A172 (cell line): ENCODE data around the gene GSS. TPM values are rescaled to one million over a fixed set of nuclear protein-coding genes. Genes with fewer than 3 reads are reported as not detected.

Source experiments
- DNase-seq: peaks from one replicate; pipeline ENCODE4 v3.0.0-alpha.2; 2015; ENCODE audit warnings: low spot score
- total RNA-seq: library from RNA; depleted of rRNA; stranded (reverse); fragments of >200 nt; shearing (Covaris generic); gene quantifications from 2 replicates; pipeline ENCODE4 v1.2.3, GENCODE V29; 2014; rRNA removed

Gene GSS
- 150 and 151 TPM in 2 replicates for total RNA-seq

- peak; percentile 91 for DNase-seq
Observed at GRCh38 chr20:34955231-34956040, at the start of gene GSS, which contains the start of gene MYH7B. Gene GSS, minus strand, starts transcription at chr20:34955806. Its CDS starts 3,954 bp downstream, at chr20:34951852. Gene MYH7B, plus strand, starts transcription at chr20:34955868. Its CDS starts 22,138 bp downstream, at chr20:34978006.

- no peak for DNase-seq
Observed at GRCh38 chr20:35004749-35005462, 49.3 kb upstream of the GSS start.

- DNase-seq, result no peak
Observed at GRCh38 chr20:35004051-35004725, 48.6 kb upstream of the GSS start.

GRCh38 chr20:35003211-35004031 lies 47.8 kb upstream of the GSS start:
- DNase-seq, result no peak

- no peak for DNase-seq
Observed at GRCh38 chr20:35002426-35003210, 47.0 kb upstream of the GSS start.

GRCh38 chr20:35001596-35002362 lies 46.2 kb upstream of the GSS start:
- no peak for DNase-seq

GRCh38 chr20:35000922-35001595 lies 45.5 kb upstream of the GSS start:
- no peak for DNase-seq

- no peak for DNase-seq
Observed at GRCh38 chr20:35000311-35000921, 44.8 kb upstream of the GSS start.

GRCh38 chr20:34999782-35000181 lies 44.2 kb upstream of the GSS start:
- no peak for DNase-seq

GRCh38 chr20:34999021-34999451 lies 43.4 kb upstream of the GSS start:
- no peak for DNase-seq

DNA sequence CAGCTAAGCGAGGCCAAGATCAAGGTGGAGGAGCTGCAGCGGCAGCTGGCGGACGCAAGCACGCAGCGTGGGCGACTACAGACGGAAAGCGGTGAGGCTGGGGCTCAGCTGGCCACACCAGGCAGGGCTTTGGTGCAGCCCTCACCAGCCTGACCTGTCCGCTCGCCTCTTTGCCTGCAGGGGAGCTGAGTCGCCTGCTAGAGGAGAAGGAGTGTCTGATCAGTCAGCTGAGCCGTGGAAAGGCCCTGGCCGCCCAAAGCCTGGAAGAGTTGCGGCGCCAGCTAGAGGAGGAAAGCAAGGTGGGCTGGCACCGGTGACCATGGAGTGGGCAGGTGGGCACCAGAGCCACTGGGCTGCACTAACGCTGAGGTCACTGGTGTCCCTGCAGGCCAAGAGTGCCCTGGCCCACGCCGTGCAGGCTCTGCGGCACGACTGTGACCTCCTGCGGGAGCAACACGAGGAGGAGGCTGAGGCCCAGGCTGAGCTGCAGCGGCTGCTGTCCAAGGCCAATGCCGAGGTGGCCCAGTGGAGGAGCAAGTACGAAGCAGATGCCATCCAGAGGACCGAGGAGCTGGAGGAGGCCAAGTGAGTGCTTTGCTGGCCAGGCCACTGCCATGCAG lies 42.8 kb upstream of the GSS start:
- no peak for DNase-seq

- no peak for DNase-seq
Observed at GRCh38 chr20:34997774-34998173, 42.2 kb upstream of the GSS start.

GRCh38 chr20:34997131-34997561 lies 41.5 kb upstream of the GSS start:
- no peak for DNase-seq

GRCh38 chr20:34996243-34997028 lies 40.8 kb upstream of the GSS start:
- DNase-seq, result peak; percentile 28

DNA sequence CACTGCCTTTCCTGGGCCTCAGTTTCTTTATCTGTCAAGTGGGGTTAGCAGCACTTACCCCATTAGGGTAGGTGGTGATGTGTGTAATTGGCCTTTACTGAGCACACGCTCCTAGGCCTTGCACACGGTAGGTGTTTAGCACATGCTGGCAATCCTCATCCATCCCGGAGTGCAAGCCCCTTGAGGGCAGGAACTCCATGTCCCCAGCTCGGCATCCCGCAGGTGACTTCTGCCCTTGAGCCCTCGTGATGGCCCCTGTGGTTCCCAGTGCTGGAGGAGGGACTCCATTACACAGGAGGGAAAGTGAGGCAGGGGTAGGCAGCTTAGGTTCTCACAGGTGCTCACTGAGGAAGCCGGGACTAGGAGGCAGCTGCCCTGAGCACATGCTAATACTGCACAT lies 40.1 kb upstream of the GSS start:
- no peak for DNase-seq

GRCh38 chr20:34995192-34995591 lies 39.6 kb upstream of the GSS start:
- DNase-seq, result no peak

GRCh38 chr20:34994509-34995131 lies 39.0 kb upstream of the GSS start:
- DNase-seq, result no peak
